Raji (cell line): Measurements from ENCODE around the gene RBBP9.
A peak's percentile ranks its signal among the peaks of the same experiment; 100 is the strongest.

Source experiments
- POLR2A ChIP-seq: IDR thresholded peaks from 2 replicates; pipeline ENCODE4 v1.6.1; 2011; ENCODE audit warnings: low read depth, low read length, control low read depth; ENCODE audit not compliant: insufficient read depth

The RBBP9 gene

DNA sequence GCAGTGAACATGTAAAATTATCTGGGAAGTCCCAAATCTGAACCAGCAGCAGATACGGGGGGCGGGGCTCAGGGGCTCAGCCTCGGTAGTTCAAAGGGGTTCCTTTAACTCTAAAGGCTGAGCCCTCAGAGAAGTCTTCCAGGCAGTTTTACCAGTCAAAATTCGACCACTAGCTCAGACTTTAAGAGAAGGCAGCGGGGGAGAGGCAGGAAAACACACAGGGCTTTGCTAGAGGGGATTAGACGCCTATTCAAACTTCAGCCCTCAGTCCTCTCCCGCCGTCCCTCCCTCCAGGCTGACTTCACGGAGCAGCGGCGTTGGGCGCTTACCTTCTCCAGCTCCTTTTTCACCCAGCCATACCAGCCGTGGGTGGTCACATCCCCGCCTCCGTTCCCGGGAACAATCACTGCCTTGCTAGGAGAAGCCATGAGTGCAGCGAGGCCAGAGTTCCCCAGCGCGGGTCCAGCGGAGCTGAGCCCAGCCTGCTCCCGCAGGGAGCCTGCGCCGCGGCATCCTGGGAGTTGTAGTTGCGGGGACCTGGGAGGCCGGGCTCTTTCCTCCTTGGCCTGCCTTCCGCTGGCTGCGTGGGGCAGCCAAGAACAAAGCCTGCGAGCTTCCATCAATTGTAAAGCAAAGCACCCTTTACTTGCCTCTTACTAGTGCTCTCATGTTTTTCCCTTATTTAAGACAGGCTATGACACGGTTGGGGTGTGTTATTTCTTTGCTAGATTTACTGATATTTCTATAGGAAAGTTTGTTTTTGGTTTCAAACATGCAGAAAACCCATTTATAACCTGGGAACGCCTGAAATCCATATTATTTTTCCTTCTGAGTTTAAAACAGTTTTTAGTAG lies at the start of gene RBBP9:
RBBP9 (minus strand) TSS at position 486 of the 853 bp plus-strand sequence; CDS start at position 428, 58 bp downstream.
- peak; percentile 77 for TF ChIP-seq POLR2A

DNA sequence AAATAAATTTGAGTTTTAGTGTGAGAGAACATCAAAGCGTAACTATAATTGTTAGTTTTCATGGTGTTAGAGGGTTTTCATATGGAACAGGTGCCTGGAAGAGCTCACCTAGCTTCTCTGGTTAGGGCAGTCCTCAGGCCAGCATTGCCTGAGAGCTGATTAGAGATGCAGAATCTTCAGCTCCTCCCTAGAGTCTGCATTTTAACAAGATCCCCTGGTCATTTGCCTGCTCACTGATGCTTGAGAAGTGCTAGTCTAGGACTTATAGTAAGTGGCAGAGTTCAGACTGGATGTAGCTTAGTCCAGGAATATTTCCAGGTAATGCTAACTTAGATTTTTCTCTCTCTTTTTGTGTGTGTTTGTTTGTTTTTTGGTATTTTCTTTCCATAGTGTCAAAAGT lies 48.5 kb upstream of the RBBP9 start:
- TF ChIP-seq POLR2A, result no peak

DNA sequence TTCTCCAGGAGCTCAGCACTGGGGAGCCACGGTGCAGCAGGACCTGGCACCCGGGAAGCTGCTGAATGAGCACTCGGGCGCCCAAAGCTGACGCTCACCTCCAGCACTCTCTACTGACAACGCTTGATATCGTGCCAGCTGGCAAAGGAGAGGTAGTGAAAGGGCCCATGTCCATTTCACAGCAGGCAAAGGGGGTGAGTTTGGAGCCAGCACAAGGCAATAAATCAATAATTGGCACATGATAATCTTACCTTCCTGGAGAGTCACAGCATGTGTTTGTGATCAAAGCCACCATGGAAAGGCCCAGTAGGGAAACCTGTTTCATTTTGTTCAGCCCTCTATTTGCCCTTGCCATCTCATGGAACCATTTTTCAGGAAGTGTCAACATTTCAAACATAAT lies 46.9 kb upstream of the RBBP9 start:
- TF ChIP-seq POLR2A, result no peak

DNA sequence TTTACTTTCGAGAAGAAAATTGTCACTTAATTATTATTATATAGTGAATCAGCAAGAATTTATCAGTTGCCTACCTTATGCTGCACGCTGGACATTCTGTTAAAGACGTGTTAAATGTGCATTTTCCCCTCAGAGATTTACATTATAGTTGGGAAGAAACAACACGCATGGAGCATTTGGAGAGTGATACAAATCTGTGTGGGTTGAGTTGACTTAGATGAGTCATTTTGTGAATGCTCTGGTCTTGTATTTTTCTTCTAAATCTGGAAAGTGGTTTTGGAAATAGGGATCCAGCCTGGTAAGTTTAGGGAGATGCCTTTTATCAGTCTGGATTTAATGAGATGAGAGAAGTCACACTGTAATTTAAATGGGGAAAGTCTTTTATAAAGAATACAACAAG lies 46.2 kb upstream of the RBBP9 start:
- no peak for TF ChIP-seq POLR2A

DNA sequence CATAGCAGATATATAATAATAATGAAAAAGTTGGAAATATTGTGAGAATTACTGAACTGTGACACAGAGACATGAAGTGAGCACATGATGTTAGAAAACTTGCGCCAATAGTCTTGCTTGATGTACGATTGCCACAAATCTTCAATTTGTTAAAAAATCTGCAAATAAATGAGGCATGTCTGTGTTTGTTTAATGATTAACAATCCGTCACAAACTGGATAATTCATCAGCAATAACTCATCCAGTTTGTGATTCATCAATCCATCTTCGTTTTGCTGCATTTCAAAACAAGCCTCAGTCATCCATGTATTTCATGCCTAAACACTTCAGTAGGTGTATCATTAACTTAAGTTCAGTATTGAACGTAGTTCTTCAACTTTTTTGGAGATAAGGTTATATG lies 44.7 kb upstream of the RBBP9 start:
- no peak for TF ChIP-seq POLR2A

DNA sequence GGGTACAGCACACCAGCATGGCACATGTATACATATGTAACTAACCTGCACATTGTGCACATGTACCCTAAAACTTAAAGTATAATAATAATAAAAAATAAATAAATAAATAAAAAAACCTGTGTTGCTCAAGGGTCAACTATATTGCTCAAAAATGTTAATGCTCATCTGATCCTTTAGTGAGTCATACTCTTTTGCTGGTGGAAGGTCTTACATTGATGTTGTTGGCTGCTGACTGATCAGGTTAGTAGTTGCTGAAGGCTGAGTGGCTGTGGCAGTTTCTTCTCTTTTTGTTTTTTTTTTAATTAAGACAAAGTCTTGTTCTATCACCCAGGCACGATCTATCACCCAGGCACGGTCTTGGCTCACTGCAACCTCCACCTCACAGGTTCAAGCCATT lies 40.6 kb upstream of the RBBP9 start:
- no peak for TF ChIP-seq POLR2A

DNA sequence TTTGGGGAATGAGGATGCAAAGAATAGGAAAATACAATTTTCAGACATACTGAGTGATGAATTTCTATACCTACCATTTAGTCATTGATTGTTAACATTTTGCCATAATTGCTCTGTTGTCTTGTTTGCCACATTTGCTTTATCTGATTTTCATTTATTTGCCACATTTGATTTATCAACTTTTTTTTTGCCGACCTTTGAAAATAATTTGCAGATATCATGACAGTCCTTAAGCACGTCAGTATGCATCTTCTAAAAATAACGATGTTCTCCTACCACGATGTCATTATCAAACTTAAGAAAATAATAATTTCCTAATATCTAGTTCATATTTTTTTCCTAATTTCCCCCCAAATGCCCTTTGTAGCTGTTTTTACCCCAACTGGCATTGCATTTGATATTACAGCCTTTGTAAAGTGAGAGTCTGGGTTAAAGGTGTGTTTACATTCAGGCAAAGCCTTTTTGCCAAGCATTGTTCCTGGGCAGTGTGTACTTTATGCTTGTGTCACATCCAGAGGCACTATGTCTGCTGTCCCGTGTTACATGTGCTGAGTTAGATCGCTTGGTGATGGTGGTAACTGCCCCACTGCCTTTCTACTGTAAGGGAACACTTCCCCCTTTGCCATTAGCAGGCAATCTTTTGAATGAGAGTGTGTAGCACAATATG lies 37.1 kb upstream of the RBBP9 start:
- no peak for TF ChIP-seq POLR2A

DNA sequence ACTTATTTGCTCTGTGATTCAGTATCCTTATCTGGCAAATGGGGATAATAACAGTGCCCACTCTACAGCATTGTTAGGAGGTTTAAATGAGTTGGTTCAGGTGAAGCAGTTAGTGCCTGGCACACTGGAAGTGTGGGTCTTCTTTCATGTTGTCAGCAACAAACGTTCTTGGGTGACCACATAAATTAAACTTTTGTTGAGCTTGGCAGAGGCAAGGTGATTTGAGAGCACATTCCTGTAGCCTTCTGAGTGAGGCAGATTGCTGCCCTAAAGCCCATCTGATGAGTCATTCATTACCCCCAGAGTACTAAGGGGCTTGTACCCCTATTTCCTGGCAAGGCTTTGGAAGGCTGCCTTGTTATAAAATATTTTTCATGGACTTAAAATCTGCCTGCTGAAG lies 36.5 kb upstream of the RBBP9 start:
- no peak for TF ChIP-seq POLR2A

DNA sequence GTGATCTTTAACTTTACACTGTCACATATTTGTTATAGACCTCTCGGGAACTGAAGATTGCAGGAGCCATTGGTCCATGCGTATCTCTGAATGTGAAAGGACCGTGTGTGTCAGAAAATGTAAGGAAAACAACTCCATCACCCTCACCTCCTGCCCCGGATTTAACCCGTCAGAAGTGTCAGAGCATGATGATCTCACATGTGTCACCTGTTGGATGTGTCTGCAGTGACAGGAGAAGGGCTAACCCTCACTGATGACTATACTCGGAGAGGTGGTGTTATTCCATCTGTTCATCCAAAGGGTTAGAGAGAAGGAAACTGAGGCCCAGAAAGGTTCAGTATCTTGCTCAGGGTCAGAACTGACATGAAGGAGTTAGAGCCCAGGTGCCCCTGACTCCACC lies 35.6 kb upstream of the RBBP9 start:
- no peak for TF ChIP-seq POLR2A

DNA sequence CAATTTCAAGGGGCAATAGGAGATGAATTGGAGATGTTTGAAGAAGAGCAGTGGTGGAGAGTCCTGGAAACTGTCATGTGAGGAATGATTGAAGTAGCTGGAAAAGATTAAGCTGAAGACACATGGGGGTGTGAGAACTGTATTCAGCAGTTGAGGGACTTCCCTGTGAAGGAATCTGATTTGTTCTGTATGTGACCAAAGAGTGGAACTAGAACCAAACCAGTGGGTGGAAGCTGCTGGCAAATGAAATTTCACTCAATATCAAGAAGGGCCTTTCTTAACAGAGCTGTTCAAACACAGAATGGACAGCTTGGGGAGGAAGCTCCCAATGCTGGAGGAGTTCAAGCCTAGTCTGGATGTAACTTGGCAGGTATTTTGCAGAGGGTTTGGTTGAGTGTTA lies 32.0 kb upstream of the RBBP9 start:
- TF ChIP-seq POLR2A, result no peak

DNA sequence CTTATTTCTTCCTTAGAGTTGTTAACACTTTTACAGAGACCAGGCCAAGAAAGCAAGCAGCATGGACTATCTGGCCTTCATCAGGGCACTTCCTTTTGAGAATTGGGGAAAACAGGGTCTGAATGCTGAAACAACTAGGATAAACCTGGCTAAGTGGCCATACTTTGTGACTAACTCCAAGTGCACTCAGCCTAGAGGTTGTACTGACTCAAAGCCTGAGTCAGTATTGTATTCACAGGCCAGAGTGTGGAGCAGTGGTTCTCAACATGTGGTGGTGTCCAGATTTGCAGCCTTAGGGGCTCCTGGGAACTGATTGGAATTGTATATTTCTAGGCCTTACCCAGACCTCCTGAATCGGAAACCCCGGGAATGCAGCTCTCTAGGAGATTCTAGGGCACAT lies 30.8 kb upstream of the RBBP9 start:
- no peak for TF ChIP-seq POLR2A

DNA sequence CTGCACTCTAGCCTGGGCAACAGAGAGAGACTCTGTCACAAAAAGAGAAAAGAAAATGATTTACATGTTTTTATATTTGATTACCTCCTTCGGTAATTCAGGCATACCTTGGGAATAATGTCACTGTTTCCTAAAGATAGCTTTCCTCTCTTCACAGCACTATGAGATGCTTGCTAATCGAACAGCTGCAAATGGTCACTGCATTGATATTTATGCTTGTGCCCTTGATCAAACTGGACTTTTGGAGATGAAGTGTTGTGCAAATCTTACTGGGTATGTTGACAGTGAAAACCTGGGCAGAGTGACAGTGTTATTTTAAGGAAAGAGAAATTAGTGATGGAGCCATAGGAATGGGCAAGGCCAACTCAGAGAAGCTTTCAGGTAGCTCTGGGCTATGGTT lies 30.3 kb upstream of the RBBP9 start:
- no peak for TF ChIP-seq POLR2A

DNA sequence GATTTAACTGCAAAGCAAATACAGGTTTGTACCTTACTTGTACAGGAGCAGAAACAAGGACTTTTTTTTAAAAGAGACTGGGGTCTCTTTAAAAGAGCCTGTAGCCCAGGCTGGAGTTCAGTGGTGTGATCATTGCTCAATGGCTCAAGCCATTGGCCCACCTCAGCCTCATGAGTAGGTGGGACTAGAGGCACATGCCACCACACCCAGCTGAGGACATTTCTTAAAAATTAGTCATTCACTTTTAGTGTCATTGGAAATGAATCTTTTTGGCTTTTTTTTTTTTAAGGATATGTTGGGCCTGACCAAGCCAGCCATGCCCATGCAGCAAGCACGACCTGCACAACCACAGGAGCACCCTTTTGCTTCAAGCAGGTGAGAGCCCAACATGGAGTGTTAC lies 27.6 kb upstream of the RBBP9 start:
- no peak for TF ChIP-seq POLR2A

DNA sequence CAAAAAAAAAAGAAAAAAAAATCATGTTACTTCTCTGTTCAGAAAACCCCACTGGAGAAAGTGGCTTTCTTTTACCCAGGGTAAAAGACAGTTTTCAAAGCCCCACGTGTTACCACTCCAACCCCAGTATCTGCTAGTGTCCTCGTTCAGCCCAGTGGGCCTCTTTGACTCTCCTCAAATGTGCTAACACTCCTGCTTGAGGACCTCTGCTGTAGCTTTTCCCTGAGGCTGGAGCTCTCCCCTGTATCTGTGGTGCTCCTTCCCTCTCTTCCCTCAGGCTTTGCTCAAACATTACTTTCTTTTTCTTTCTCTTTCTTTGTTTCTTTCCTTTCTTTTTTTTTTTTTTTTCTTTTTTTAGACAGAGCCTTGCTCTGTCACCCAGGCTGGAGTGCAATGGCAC lies 26.0 kb upstream of the RBBP9 start:
- no peak for TF ChIP-seq POLR2A

DNA sequence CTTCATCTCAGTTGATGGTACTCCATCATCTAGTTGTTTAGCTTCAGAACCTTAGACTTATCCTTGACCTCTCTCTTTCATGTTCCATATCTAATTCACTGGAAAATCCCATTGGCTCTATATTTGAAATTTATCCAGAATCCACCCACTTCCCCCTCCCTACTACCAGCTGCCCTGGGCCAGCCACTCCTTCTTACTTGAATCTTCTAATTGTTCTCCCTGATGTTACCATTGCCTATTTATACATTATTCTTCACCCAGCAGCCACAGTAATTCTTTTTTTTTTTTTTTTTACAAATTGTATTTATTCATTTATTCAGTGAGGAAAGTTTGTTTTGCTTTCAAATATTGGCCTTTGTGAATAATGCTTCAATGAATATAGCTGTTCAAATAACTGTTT lies 18.9 kb upstream of the RBBP9 start:
- TF ChIP-seq POLR2A, result no peak

DNA sequence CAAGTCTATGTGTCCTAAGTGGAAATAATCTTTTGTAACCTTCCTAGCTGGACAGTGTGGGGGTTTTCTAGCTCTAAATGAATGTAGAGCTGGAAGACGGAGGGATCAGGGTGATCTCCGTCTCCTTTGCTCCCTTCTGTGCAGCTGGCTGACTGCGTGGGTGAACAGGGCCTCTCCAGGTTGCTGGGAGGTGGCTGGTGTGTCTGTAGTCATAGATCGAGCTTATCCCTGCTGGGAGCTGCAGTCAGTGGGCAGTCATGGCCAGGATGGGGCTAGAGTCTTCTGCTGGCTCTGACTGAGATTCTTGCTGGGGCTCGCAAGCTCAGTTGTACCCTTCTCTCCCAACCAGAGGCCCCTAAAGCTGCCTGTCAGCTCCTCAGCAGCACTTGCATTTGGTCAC lies 17.1 kb upstream of the RBBP9 start:
- no peak for TF ChIP-seq POLR2A

DNA sequence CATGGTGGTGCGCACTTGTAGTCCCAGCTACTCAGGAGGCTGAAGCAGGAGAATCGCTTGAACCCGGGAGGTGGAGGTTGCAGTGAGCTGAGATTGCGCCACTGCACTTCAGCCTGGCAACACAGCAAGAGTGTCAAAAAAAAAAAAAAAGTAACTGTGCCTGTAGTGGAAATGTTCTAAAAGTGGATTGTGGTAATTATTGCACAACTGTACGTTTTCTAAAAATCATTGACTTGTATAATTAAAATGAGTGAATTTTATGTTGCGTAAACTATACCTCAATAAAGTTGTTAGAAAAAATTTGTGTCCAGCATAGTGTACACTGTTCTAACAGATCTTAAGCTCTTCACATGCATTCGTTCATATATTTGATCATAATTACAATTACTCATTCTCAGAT lies 16.2 kb upstream of the RBBP9 start:
- TF ChIP-seq POLR2A, result no peak

DNA sequence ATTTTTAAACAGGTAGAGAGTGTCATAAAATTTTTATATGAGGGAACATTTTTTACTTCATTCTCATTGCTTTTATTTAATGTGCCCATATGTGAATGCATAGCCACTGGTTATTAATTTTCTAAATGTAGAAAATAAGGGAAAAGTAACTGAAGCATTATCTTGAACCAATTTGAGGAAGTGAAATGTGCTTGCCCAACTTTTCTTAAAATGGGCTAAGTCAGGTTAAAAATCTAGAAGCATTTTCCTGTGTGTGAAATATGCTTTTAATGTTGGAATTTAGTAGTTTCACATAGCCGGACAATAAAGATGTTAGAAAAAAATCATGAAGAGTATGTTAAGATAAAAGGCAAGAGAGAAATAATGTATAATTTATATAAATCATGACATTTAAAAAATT lies 14.5 kb upstream of the RBBP9 start:
- no peak for TF ChIP-seq POLR2A
